K562 (cell line): ENCODE measurements around the gene SPEG. TPM values are rescaled to one million over a fixed set of nuclear protein-coding genes. Genes with fewer than 3 reads are reported as not detected.

Source experiments
- ATAC-seq: fragments of 200-7000 bp; cut with Tn5 transposase; 3 replicates; pipeline ENCODE4 v1.9.1; 2020; ENCODE audit warnings: moderate library complexity
- BruUV-seq: library from RNA; stranded (reverse); fragments of 400-500 nt; replicated peaks from 2 replicates; lab custom pipeline; 2021; lab: Mats Ljungman, UMichigan
- CTCF ChIA-PET: fragments of 300-600 bp; formaldehyde crosslinking; extraction: SDS; loops from one replicate; lab custom pipeline; 2021; ENCODE audit warnings: low intra/inter-chr PET ratio; lab: Yijun Ruan, JAX
- POLR2A ChIA-PET: fragments of 300-600, 350-650 bp; sonication (Branson Sonifier 250); formaldehyde crosslinking; extraction: SDS; loops from one replicate; lab custom pipeline; 2021; ENCODE audit warnings: antibody characterized with exemption, inconsistent platforms; lab: Yijun Ruan, JAX
- DNase-seq, 4 experiments: peaks; one replicate each; pipeline versions ENCODE4 v3.0.0 to v3.0.0-alpha.2; 2011 to 2018; ENCODE audit warnings: low spot score in 3 of 4, mixed read lengths in 3 of 4; ENCODE audit errors: extremely low read depth in 1 of 4
- FAIRE-seq: peaks from 2 replicates; lab custom pipeline; 2011; peaks lifted over from hg19 to GRCh38; lab: Jason Lieb, UNC
- H2AFZ ChIP-seq: 2 replicates; pipeline ENCODE4 v1.6.0; 2011; ENCODE audit warnings: low read depth, low read length, control low read depth, inconsistent platforms
- H3K27ac ChIP-seq: fragments of 200-600 bp; 3 replicates; pipeline ENCODE4 v1.8.0; 2011; ENCODE audit warnings: low read depth, mild to moderate bottlenecking, control low read depth, inconsistent platforms, low read length, moderate library complexity, mixed read lengths; ENCODE audit errors: extremely low read depth
- H3K27me3 ChIP-seq, 2 experiments: fragments of 300-600 bp in 1 of 2; 2 replicates in 1 of 2; 3 replicates in 1 of 2; pipeline versions ENCODE4 v1.6.0 to v1.8.0; 2011; ENCODE audit warnings: inconsistent platforms in 2 of 2, low read length in 2 of 2, mild to moderate bottlenecking in 1 of 2, mixed read lengths in 1 of 2, moderate library complexity in 1 of 2; ENCODE audit not compliant: control insufficient read depth in 2 of 2, insufficient read depth in 2 of 2
- H3K36me3 ChIP-seq: fragments of 300-600 bp; 3 replicates; pipeline ENCODE4 v1.8.0; 2011; ENCODE audit warnings: mild to moderate bottlenecking, low read length, inconsistent platforms; ENCODE audit not compliant: control insufficient read depth, insufficient read depth
- H3K4me1 ChIP-seq, 2 experiments: fragments of 200-600 bp in 1 of 2; replicated peaks in 1 of 2; 2 replicates in 1 of 2; 3 replicates in 1 of 2; pipeline versions ENCODE4 v1.5.1 to v1.8.0; 2011; ENCODE audit warnings: inconsistent platforms in 2 of 2, low read length in 2 of 2, mild to moderate bottlenecking in 1 of 2, mixed read lengths in 1 of 2, moderate library complexity in 1 of 2; ENCODE audit not compliant: control insufficient read depth in 2 of 2, insufficient read depth in 2 of 2
- H3K4me2 ChIP-seq: 2 replicates; pipeline ENCODE4 v1.6.1; 2011; ENCODE audit warnings: low read length, control low read depth, inconsistent platforms, mixed read lengths; ENCODE audit not compliant: insufficient read depth
- H3K4me3 ChIP-seq: fragments of 200-600 bp; sonication (generic), shearing (Covaris generic); 2 replicates; pipeline ENCODE4 v1.5.1; 2016; ENCODE audit warnings: control low read depth, inconsistent platforms
- H3K79me2 ChIP-seq: fragments of 200-600 bp; 3 replicates; pipeline ENCODE4 v1.8.0; 2011; ENCODE audit warnings: low read length, inconsistent platforms; ENCODE audit not compliant: control insufficient read depth, insufficient read depth
- H3K9ac ChIP-seq, 2 experiments: 2 replicates each; pipeline versions ENCODE4 v1.6.0 to v1.6.1; 2011; ENCODE audit warnings: low read depth in 2 of 2, low read length in 2 of 2, control low read depth in 1 of 2, inconsistent platforms in 1 of 2, mild to moderate bottlenecking in 1 of 2, mixed read lengths in 1 of 2; ENCODE audit not compliant: insufficient read depth in 1 of 2
- H3K9me1 ChIP-seq: one replicate; pipeline ENCODE4 v1.6.0; 2011; ENCODE audit warnings: inconsistent platforms, mild to moderate bottlenecking, low read length, moderate library complexity; ENCODE audit not compliant: control insufficient read depth, insufficient read depth
- H3K9me3 ChIP-seq: replicated peaks from 2 replicates; pipeline ENCODE4 v1.5.1; 2011; ENCODE audit warnings: low read depth, low read length, inconsistent platforms; ENCODE audit not compliant: control insufficient read depth, insufficient read depth
- H4K20me1 ChIP-seq: replicated peaks from 2 replicates; pipeline ENCODE4 v1.6.1; 2011; ENCODE audit warnings: low read length, inconsistent platforms, mixed read lengths; ENCODE audit not compliant: control insufficient read depth, insufficient read depth
- ADNP ChIP-seq: fragments of 200-800 bp; sonication (Bioruptor generic); IDR thresholded peaks from 2 replicates; pipeline ENCODE4 v1.6.1; 2016; ENCODE audit warnings: missing genetic modification characterization, missing compliant biosample characterization
- CTBP1 ChIP-seq: fragments of 450-650 bp; IDR thresholded peaks from 2 replicates; pipeline ENCODE4 v1.6.1; 2016; ENCODE audit warnings: borderline replicate concordance
- ELK1 ChIP-seq: sonication (generic); formaldehyde crosslinking; IDR thresholded peaks from 2 replicates; pipeline ENCODE4 v1.8.1; 2022; ENCODE audit warnings: missing genetic modification reagents
- HDAC3 ChIP-seq: fragments of 450-650 bp; IDR thresholded peaks from 2 replicates; pipeline ENCODE4 v1.6.1; 2018; ENCODE audit warnings: borderline replicate concordance, mild to moderate bottlenecking, moderate library complexity; ENCODE audit not compliant: partially characterized antibody
- HNRNPK ChIP-seq: fragments of 200-400 bp; formaldehyde crosslinking; IDR thresholded peaks from one replicate; pipeline ENCODE4 v1.6.1; 2018; ENCODE audit warnings: mild to moderate bottlenecking, low read depth, low read length; ENCODE audit not compliant: poor library complexity, severe bottlenecking
- HNRNPLL ChIP-seq: fragments of 200-400 bp; formaldehyde crosslinking; IDR thresholded peaks from 2 replicates; pipeline ENCODE4 v1.6.1; 2017; ENCODE audit warnings: low read length, low read depth, mild to moderate bottlenecking; ENCODE audit not compliant: poor library complexity, severe bottlenecking
- ILF3 ChIP-seq: fragments of 450-650 bp; IDR thresholded peaks from 2 replicates; pipeline ENCODE4 v1.6.1; 2018; ENCODE audit warnings: antibody characterized with exemption, mild to moderate bottlenecking, moderate library complexity, borderline replicate concordance
- KLF16 ChIP-seq: IDR thresholded peaks from 2 replicates; pipeline ENCODE4 v1.6.1; 2016; ENCODE audit warnings: antibody characterized with exemption
- NCOA6 ChIP-seq: fragments of 450-650 bp; IDR thresholded peaks from 2 replicates; pipeline ENCODE4 v1.6.1; 2017; ENCODE audit warnings: mild to moderate bottlenecking
- NEUROD1 ChIP-seq: fragments of 150-350 bp; IDR thresholded peaks from 2 replicates; pipeline ENCODE4 v1.6.1; 2014; ENCODE audit warnings: borderline replicate concordance, low read length, low read depth; ENCODE audit not compliant: partially characterized antibody
- NUFIP1 ChIP-seq: fragments of 450-650 bp; IDR thresholded peaks from 2 replicates; pipeline ENCODE4 v1.6.1; 2018; ENCODE audit not compliant: partially characterized antibody
- PHF20 ChIP-seq: fragments of 450-650 bp; IDR thresholded peaks from 2 replicates; pipeline ENCODE4 v1.6.1; 2018; ENCODE audit not compliant: partially characterized antibody
- ZNF232 ChIP-seq: sonication (generic); formaldehyde crosslinking; IDR thresholded peaks from 2 replicates; pipeline ENCODE4 v1.8.0; 2022; ENCODE audit warnings: mild to moderate bottlenecking, missing genetic modification reagents
- ZNF282 ChIP-seq: sonication (generic); formaldehyde crosslinking; IDR thresholded peaks from 2 replicates; pipeline ENCODE4 v1.8.1; 2023; ENCODE audit warnings: missing genetic modification reagents
- WGBS: fragments of 100-300 bp; shearing (Covaris generic); methylation state at CpG from one replicate; pipeline ENCODE4 v1.1.6; 2016; ENCODE audit warnings: low coverage, mixed read lengths; ENCODE audit not compliant: insufficient coverage; ENCODE audit errors: missing lambda C conversion rate; 5-methylcytosine and 5-hydroxymethylcytosine counted together
- in situ Hi-C: fragments of 300-500 bp; cut with MboI; formaldehyde crosslinking; loops from 4 replicates; pipeline ENCODE4 v1.15.0; 2018; ENCODE audit warnings: inconsistent platforms, mixed read lengths
- intact Hi-C: fragments of 100-400 bp; cut with micrococcal nuclease; formaldehyde crosslinking; loops from 2 replicates; pipeline ENCODE4 v1.14.2; 2022
- polyA plus RNA-seq, 8 experiments: library from polyadenylated mRNA; depleted of rRNA in 4 of 8; stranded (reverse) in 5 of 8; unstranded in 3 of 8; fragments of >200 nt; fragmentation: Nextera tagmentation in 2 of 8; fragmentation: Illumina TruSeq in 1 of 8; extraction: Ambion mirVana in 2 of 8; extraction: Trizol in 1 of 8; gene quantifications; 2 replicates each; pipeline versions ENCODE4 v1.2.1 to v1.2.3, GENCODE V29; 2011 to 2014; ENCODE audit warnings: inconsistent platforms in 1 of 8, missing spikeins in 1 of 8
- total RNA-seq, 7 experiments: library from RNA; depleted of rRNA in 6 of 7; stranded (reverse); fragments of >200 nt in 6 of 7; fragmentation: Illumina TruSeq in 2 of 7; extraction: Trizol in 2 of 7; gene quantifications; 2 replicates each; pipeline versions ENCODE4 v1.2.1 to v1.2.3, GENCODE V29; 2011 to 2021; ENCODE audit warnings: low replicate concordance in 1 of 7
- TF ChIP-seq, protein P1 (sequence below), 2 experiments: fragments of 450-650 bp in 1 of 2; sonication (generic) in 1 of 2; formaldehyde crosslinking in 1 of 2; IDR thresholded peaks in 1 of 2; conservative IDR thresholded peaks in 1 of 2; 2 replicates each; pipeline versions ENCODE4 v1.6.1 to v1.8.1; 2016 to 2023; ENCODE audit warnings: mild to moderate bottlenecking in 2 of 2, moderate library complexity in 2 of 2, inconsistent platforms in 1 of 2, missing genetic modification reagents in 1 of 2
- TF ChIP-seq, protein P2 (sequence below): fragments of 450-650 bp; IDR thresholded peaks from 2 replicates; pipeline ENCODE4 v1.6.1; 2017; ENCODE audit warnings: mild to moderate bottlenecking, moderate library complexity

The SPEG gene
- total and polyA plus RNA-seq, 9 of the 15 experiments (the other 6 are each of a cell fraction or from before 2014, with no cell fraction given) = 0.49 to 8.7 (median 3.0) TPM

- peak overlapping the region; percentile 75 for H3K4me2 ChIP-seq
- ATAC-seq = peak; percentile 64
- BruUV-seq = no TSS peak
- ChIA-PET CTCF (interaction anchor here (0.6 to 3.8 kb wide), 7 partner anchors 60 to 183 kb away, joined by 3 to 80 read pairs (median 3); no protein-coding TSS in a partner anchor), POLR2A (interaction anchor here (0.6 to 1.0 kb wide), 4 partner anchors 12 to 148 kb away, joined by 3 to 4 read pairs (median 4); no protein-coding TSS in a partner anchor)
- WGBS = under 1% methylated on average over 31 of the region's 48 CpGs
- peak overlapping the region; percentile 58; the same call in 1 of the 2 replicates for H2AFZ ChIP-seq
- peak; percentile 63 to 86 (median 67) for DNase-seq
- in situ Hi-C loops = loop anchor here (5.0 to 10.0 kb wide), 2 partner anchors 101 to 153 kb away; no protein-coding TSS in a partner anchor
- H3K9me3 ChIP-seq = no peaks in the 10 kb centered on the region
- peak overlapping the region; percentile 83 for H3K4me3 ChIP-seq
- peaks cover 17% of the 10 kb centered on the region for H3K79me2 ChIP-seq
- peaks cover 35% of the 10 kb centered on the region; the same call in 2 of the 3 replicates for H3K36me3 ChIP-seq
- H4K20me1 ChIP-seq = peaks cover 14% of the 10 kb centered on the region; the same call in 1 of the 2 replicates
- no peaks in the 10 kb centered on the region for H3K27me3 ChIP-seq
- H3K4me1 ChIP-seq = peaks cover 0 to 68% of the 10 kb centered on the region in 2 experiments; a peak in 3 of 5 replicates
- H3K9ac ChIP-seq = peak overlapping the region in 1 of 2 experiments; percentile 73; a peak in 3 of 4 replicates
- H3K27ac ChIP-seq = no peak overlapping the region
- intact Hi-C loops = loop anchor here (1.0 to 5.0 kb wide), 5 partner anchors 55 to 185 kb away; partner anchors contain the start of gene SLC4A3
- FAIRE-seq = peak; percentile 84
- no peaks in the 10 kb centered on the region for H3K9me1 ChIP-seq
- TF ChIP-seq ZNF282 (CRISPR knock-in tag) = no peak
- TF ChIP-seq ZNF232 = no peak; the same call in 1 of the 2 replicates
- TF ChIP-seq NUFIP1 = no peak
- TF ChIP-seq HNRNPK = no peak
- TF ChIP-seq, protein P1, sequence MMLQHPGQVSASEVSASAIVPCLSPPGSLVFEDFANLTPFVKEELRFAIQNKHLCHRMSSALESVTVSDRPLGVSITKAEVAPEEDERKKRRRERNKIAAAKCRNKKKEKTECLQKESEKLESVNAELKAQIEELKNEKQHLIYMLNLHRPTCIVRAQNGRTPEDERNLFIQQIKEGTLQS (IDR thresholded peaks at IDR 0.05) = no peak
- TF ChIP-seq, protein P1 (CRISPR knock-in tag; conservative IDR thresholded peaks at IDR 0.05) = no peak
- TF ChIP-seq, protein P2, sequence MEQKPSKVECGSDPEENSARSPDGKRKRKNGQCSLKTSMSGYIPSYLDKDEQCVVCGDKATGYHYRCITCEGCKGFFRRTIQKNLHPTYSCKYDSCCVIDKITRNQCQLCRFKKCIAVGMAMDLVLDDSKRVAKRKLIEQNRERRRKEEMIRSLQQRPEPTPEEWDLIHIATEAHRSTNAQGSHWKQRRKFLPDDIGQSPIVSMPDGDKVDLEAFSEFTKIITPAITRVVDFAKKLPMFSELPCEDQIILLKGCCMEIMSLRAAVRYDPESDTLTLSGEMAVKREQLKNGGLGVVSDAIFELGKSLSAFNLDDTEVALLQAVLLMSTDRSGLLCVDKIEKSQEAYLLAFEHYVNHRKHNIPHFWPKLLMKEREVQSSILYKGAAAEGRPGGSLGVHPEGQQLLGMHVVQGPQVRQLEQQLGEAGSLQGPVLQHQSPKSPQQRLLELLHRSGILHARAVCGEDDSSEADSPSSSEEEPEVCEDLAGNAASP = no peak
- no peak for TF ChIP-seq ILF3
- peak; percentile 62 for TF ChIP-seq PHF20
- no peak for TF ChIP-seq NEUROD1
- peak; percentile 89; the same call in 1 of the 2 replicates for TF ChIP-seq CTBP1
- TF ChIP-seq HNRNPLL = no peak
- no peak for TF ChIP-seq ADNP
- TF ChIP-seq ELK1 = no peak
- TF ChIP-seq NCOA6 = no peak
- no peak for TF ChIP-seq HDAC3
- 0 out of 2 replicates have a peak, but pooled peaks have one; percentile 7 for TF ChIP-seq KLF16
Measured at GRCh38 chr2:219541611-219542180, 107.1 kb downstream of the SPEG start.
